Measurements from ENCODE around the gene CCDC85C. TPM values are rescaled to one million over a fixed set of nuclear protein-coding genes. Genes with fewer than 3 reads are reported as not detected.

Gene CCDC85C
- total RNA-seq, 1 donor from 2014 or later: 18.6 TPM

GRCh38 chr14:99497341-99497740 lies 106.7 kb downstream of the CCDC85C start:
- DNase-seq (ENCODE audit: extremely low read depth, low read depth, low spot score): no peak

- no peak for DNase-seq (ENCODE audit: extremely low read depth, low read depth, low spot score)
These were observed 119.9 kb downstream of the CCDC85C start for GRCh38 chr14:99484106-99484505.

GRCh38 chr14:99481745-99482099 lies 122.3 kb downstream of the CCDC85C start:
- no peak for DNase-seq (ENCODE audit: extremely low read depth, low read depth, low spot score)

- peak; percentile 90 for DNase-seq (ENCODE audit: extremely low read depth, low read depth, low spot score)
These were observed 122.9 kb downstream of the CCDC85C start, which contains the start of gene CCNK for GRCh38 chr14:99480917-99481744. TSS of gene CCNK (plus strand) at chr14:99481409. CDS start at chr14:99492678, 11,269 bp downstream.

GRCh38 chr14:99479906-99480869 lies 123.8 kb downstream of the CCDC85C start, which contains the start of gene SETD3:
TSS of gene SETD3 (minus strand) at chr14:99480859. CDS start at chr14:99465805, 15,054 bp downstream.
- no peak for DNase-seq (ENCODE audit: extremely low read depth, low read depth, low spot score)

- DNase-seq (ENCODE audit: extremely low read depth, low read depth, low spot score): no peak
These were observed 124.7 kb downstream of the CCDC85C start for GRCh38 chr14:99479160-99479905.

GRCh38 chr14:99478128-99478527 lies 125.9 kb downstream of the CCDC85C start:
- DNase-seq (ENCODE audit: extremely low read depth, low read depth, low spot score): no peak

- DNase-seq (ENCODE audit: extremely low read depth, low read depth, low spot score): no peak
These were observed 127.1 kb downstream of the CCDC85C start for GRCh38 chr14:99476864-99477263.

- DNase-seq (ENCODE audit: extremely low read depth, low read depth, low spot score): no peak
These were observed 128.3 kb downstream of the CCDC85C start for GRCh38 chr14:99475660-99476059.

- DNase-seq (ENCODE audit: extremely low read depth, low read depth, low spot score): no peak
These were observed 128.8 kb downstream of the CCDC85C start for GRCh38 chr14:99475179-99475578.

GRCh38 chr14:99473458-99473857 lies 130.5 kb downstream of the CCDC85C start:
- no peak for DNase-seq (ENCODE audit: extremely low read depth, low read depth, low spot score)

- DNase-seq (ENCODE audit: extremely low read depth, low read depth, low spot score): no peak
These were observed 131.1 kb downstream of the CCDC85C start for GRCh38 chr14:99472937-99473336.

GRCh38 chr14:99471731-99472130 lies 132.3 kb downstream of the CCDC85C start:
- DNase-seq (ENCODE audit: extremely low read depth, low read depth, low spot score): no peak

- DNase-seq (ENCODE audit: extremely low read depth, low read depth, low spot score): peak; percentile 39
These were observed 135.0 kb downstream of the CCDC85C start for GRCh38 chr14:99468836-99469592.

GRCh38 chr14:99468081-99468480 lies 135.9 kb downstream of the CCDC85C start:
- DNase-seq (ENCODE audit: extremely low read depth, low read depth, low spot score): no peak

- no peak for DNase-seq (ENCODE audit: extremely low read depth, low read depth, low spot score)
These were observed 136.5 kb downstream of the CCDC85C start for GRCh38 chr14:99467336-99468078.

GRCh38 chr14:99466758-99467157 lies 137.2 kb downstream of the CCDC85C start:
- DNase-seq (ENCODE audit: extremely low read depth, low read depth, low spot score): no peak

- no peak for DNase-seq (ENCODE audit: extremely low read depth, low read depth, low spot score)
These were observed 138.7 kb downstream of the CCDC85C start for GRCh38 chr14:99465288-99465687.

- DNase-seq (ENCODE audit: extremely low read depth, low read depth, low spot score): no peak
These were observed 140.0 kb downstream of the CCDC85C start for GRCh38 chr14:99463974-99464373.
